C4-2B (cell line): ENCODE measurements around the gene ZNF254.

Experiments
- ZFX ChIP-seq: fragments of 450-650 bp; IDR thresholded peaks from 2 replicates; pipeline ENCODE4 v1.6.1; 2017
- TF ChIP-seq, protein P1 (sequence below): fragments of 450-650 bp; conservative IDR thresholded peaks from 2 replicates; pipeline ENCODE4 v1.5.1; 2017; ENCODE audit warnings: mild to moderate bottlenecking

DNA sequence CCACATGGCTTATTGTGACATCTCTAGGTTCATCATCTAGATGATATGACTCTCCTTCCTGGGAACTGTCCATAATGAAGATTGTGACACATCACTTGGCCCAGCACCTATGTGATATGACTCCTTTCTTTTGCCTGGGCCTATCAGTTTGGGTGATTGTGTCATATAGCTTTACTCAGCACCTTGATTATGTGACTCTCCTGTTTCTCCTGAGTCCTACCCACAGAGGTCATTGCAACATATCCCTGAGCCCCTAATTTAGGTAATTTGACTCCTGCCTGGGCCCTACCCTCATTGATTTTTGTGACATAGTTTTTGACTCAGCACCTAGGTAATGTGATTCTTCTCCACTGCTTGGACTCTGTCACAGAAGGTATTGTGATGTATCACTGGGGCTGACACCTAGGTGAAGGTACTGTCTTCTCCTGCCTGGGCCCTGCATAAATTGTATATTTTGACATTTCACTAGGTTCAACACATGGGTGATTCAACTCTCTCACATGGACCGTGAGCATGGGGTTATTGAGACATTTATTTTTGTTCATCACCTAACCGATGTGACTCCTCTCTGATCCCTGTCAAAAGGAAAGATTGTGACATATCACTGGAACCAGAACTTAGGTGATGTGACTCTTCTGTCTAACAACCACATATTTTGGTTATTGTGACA, 26.2 kb upstream of the ZNF254 start:
- TF ChIP-seq, protein P1, sequence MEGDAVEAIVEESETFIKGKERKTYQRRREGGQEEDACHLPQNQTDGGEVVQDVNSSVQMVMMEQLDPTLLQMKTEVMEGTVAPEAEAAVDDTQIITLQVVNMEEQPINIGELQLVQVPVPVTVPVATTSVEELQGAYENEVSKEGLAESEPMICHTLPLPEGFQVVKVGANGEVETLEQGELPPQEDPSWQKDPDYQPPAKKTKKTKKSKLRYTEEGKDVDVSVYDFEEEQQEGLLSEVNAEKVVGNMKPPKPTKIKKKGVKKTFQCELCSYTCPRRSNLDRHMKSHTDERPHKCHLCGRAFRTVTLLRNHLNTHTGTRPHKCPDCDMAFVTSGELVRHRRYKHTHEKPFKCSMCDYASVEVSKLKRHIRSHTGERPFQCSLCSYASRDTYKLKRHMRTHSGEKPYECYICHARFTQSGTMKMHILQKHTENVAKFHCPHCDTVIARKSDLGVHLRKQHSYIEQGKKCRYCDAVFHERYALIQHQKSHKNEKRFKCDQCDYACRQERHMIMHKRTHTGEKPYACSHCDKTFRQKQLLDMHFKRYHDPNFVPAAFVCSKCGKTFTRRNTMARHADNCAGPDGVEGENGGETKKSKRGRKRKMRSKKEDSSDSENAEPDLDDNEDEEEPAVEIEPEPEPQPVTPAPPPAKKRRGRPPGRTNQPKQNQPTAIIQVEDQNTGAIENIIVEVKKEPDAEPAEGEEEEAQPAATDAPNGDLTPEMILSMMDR: no peak
- TF ChIP-seq ZFX: no peak
